ENCODE results near the gene CXCL8.

- TF ChIP-seq CTCF (IDR thresholded peaks at IDR 0.05) (no peak), POLR2A (IDR thresholded peaks at IDR 0.05) (no peak), EP300 (IDR thresholded peaks at IDR 0.05) (no peak)
Measured at GRCh38 chr4:73728091-73728741, 12.2 kb upstream of the CXCL8 start.
